Prostate gland (tissue), 2 donors: ENCODE results near the gene ARHGEF3.

Source experiments
- POLR2AphosphoS5 ChIP-seq: sonication (generic); formaldehyde crosslinking; IDR thresholded peaks from one replicate; pipeline ENCODE4 v1.6.1; 2017; ENCODE audit warnings: antibody characterized with exemption
- TF ChIP-seq, protein P1 (sequence below), 4 experiments: fragments of 200-600 bp in 2 of 4; fragments of 450-650 bp in 2 of 4; sonication (generic) in 2 of 4; IDR thresholded peaks; 1 replicate in 3 of 4; 2 replicates in 1 of 4; pipeline ENCODE4 v1.5.1; 2016 to 2019; ENCODE audit warnings: antibody characterized with exemption in 4 of 4, mild to moderate bottlenecking in 2 of 4, moderate library complexity in 2 of 4

DNA sequence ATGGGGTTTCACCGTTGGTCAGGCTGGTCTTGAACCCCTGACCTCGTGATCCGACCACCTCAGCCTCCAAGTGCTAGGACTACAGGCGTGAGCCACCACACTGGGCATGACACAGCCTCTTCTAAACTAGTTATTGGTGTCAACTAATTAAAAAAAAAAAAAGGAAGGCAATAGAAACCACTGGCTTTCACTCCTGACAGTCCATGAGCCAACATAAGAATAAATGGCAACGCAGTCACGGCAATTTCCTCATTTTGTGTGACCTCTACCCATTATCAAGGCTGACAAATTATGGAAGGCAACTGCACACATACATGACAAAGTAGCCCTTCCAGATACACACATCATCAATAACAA lies 5.9 kb downstream of the ARHGEF3 start:
- TF ChIP-seq, protein P1, sequence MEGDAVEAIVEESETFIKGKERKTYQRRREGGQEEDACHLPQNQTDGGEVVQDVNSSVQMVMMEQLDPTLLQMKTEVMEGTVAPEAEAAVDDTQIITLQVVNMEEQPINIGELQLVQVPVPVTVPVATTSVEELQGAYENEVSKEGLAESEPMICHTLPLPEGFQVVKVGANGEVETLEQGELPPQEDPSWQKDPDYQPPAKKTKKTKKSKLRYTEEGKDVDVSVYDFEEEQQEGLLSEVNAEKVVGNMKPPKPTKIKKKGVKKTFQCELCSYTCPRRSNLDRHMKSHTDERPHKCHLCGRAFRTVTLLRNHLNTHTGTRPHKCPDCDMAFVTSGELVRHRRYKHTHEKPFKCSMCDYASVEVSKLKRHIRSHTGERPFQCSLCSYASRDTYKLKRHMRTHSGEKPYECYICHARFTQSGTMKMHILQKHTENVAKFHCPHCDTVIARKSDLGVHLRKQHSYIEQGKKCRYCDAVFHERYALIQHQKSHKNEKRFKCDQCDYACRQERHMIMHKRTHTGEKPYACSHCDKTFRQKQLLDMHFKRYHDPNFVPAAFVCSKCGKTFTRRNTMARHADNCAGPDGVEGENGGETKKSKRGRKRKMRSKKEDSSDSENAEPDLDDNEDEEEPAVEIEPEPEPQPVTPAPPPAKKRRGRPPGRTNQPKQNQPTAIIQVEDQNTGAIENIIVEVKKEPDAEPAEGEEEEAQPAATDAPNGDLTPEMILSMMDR (IDR thresholded peaks at IDR 0.05), result no peak
- no peak for TF ChIP-seq POLR2AphosphoS5
